Right lung (tissue), 5 donors: Measurements from ENCODE around the gene TSPAN9. TPM values are rescaled to one million over a fixed set of nuclear protein-coding genes. Genes with fewer than 3 reads are reported as not detected.

ENCODE experiments used
- DNase-seq, 2 donors: peaks; one replicate each; pipeline ENCODE4 v3.0.0-alpha.2; 2013
- polyA plus RNA-seq, 5 donors: library from polyadenylated mRNA; unstranded; fragments of 120-200 nt; gene quantifications; one replicate each; pipeline versions ENCODE4 v1.2.1 to v1.2.3, GENCODE V29; 2013; ENCODE audit warnings: inconsistent platforms in 1 of 5, low replicate concordance in 1 of 5; ENCODE audit not compliant: insufficient read length in 5 of 5, insufficient read depth in 1 of 5

Gene TSPAN9
- polyA plus RNA-seq, 5 donors: 81.2 to 102 (median 91.2) TPM

DNA sequence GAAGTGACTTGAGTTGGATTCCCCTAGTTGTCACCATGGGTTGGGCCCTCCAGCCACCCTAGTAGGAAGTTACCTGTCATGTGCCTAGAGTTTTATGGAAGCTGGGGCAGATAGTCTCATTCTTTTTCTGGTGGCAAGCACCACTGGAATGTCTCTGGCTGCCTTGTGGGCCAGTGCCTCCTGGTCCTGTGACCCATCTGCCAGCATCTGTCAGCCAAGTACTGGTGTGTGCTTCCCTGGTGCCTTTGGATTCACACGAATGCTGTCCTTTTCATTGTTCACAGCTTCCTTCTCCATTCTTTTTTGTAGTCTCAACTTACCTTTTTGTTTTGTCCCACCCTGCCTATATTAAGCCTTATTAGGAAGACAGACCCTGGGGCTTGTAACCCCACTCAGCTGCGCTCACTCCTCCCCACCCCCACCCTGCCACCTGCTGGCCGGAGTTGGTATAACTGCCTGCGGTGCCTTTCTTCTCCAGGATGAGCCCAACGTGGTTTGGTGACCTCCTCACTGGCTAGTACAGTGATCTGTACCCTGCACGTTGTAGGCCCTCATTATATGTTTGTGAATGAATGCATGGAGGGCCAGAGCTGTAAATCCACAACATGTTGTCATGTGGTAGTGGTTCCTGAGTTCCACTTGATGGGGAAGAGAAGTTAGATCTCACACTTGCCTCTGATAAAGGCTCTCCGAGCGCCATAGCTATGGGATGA, 125.7 kb downstream of the TSPAN9 start:
- DNase-seq: peak in 1 of 2 donors; percentile 35

DNA sequence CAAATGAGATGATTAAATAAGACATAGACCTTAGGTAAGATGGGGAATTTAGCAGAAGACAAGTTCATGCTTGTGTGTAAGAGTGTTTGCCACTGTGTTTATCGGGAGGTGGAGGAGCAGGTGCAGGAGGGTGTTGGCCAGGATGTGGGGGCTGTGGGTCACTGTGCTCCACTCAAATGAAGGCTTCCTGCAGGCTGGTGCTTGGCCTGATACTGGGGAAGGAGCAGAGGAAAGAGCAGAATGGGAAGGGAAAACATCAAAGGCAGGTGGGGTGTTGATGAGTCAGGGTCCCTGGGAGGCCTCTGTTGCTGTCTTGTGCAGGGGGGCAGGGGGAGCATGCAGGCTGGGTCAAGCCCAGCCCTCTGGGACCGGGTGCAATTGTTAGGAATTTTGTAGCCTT, 126.5 kb downstream of the TSPAN9 start:
- DNase-seq: no peak

DNA sequence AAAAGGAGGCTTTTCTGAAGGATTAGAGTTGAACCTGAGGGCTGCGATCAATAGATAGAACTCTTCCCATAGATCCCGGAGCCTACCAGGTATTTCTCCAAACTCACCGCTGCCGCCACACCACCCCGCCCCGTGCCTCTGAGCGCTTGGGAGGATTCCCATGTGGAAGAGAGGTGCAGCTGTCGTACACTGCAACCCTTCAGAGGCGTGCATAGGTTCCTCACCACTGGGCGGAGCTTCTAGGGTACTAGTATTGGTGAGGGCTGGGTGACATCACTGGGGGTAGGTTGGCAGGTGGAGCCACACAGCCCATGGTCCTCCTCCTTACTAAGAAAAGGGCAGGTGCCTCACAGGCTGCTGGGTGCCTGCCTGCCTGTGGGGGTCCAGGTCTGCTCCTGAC, 127.0 kb downstream of the TSPAN9 start:
- no peak for DNase-seq

DNA sequence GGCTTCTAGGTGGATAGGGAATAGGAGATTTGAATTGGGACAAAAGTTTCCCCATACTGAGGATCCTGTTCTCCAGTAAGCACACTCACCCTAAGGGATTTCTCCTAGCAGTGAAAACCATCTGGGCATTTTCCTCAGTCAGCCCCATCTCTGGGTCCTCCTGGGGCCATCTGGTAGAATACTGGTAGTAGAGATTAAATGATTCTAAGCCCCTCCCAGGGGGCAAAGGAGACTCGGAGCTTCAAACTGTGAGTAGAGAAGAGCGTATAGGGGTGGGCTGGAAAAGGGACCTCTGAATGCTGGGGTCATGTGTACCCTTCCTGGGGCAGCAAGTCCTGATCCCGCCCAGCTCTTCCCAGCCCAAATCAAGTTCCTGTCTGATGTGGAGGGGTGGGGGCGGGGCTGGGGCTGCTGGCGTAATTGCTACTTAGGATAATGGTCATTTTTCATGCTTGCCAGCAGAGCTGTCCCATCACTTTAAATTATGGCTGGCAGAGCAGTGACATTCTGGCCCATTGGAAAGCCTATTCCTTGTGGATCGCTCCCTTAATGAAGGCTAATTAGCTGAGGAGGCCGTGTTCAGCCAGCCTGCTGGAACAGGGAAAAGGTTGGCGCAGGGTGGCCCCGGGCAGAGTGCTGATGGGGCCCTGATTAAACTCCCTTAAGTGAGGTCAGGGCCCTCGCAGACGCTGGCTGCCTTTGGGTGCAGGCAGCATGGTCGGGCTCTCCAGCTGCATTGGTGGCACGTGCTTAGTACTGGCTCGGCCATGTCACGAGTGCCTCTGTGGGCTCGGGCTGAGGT, 127.8 kb downstream of the TSPAN9 start:
- DNase-seq: no peak

DNA sequence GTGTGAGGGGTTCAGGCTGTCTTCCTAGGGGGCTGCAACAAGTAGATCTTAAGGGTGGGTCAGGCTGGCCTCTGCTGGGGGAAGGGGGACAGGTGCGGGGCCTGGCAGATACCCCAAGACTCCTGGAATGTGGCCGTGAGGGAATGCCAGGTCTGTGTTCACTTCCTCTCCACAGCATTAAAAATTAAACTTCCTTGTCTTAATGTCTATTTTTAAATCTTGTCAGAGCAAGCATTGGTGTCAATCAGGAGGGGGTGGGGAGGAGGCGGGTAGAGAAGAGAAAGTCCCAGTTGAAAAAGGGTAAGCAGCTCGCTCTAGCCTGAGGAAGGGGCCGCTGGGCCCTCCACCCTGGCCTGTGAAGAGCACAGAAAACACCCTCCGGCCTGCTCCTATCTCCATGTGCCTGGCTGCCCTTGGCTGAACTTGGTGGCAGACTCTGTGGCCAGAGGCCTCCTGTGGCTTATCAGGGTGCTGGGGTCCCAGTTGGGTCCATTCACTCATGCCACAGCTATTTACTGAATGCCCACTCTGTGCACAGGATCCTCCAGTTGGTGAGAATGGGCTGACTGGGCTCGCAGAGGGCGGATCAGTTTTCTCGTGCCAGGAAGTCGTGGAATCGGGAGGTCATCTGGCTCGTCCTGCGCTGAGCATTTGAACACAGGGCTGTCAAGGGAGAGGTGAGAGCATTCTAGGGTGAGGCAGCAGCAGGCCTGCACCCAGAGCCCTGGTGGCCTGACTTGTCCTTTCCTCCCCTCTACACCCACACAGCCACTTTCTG, 128.8 kb downstream of the TSPAN9 start:
- no peak for DNase-seq

DNA sequence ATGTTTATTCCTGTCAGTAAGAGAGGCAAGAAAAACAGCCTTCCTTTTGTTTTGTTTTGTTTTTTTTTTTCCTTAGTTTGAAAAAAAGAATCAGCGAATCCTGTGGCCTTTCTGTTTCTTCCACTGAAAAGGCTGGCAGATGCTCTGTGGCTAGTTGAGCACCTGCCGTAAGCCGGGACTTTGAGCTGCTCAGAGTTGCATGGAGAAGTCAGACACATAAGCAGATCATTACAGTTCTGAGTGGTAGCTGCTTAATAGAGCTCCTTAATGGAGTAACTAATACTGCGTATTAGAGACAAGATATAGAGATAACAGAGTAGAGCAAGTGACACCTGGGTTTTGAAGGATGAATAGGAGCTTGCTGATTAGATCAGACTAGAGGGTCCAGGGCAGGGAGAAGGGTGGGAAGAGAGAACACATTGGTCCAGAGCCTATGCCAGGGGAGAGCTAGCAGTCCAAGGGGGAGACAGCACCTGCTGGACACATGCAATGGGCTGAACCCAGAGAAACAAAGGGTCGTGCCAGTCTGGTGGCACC, 129.4 kb downstream of the TSPAN9 start:
- DNase-seq: no peak

DNA sequence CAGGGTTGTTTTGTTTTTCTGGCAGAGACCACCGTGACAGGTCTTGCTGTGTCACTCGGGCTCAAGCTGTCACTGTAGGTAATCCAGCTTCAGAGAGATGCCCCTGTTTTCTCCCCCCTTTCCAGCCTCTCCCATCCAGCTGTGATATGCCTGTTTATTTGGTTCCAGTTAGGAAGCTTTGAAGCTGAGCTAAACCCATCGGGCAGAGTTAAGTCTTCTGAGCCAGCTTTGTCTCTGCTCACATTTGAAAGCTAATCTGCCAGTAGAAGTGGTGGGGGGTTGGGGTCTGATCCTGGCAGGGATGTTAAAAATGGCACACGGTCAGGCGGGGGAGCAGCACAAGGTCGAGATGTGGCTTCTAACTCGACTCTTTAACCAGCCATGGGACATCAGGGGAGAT, 130.0 kb downstream of the TSPAN9 start:
- no peak for DNase-seq

DNA sequence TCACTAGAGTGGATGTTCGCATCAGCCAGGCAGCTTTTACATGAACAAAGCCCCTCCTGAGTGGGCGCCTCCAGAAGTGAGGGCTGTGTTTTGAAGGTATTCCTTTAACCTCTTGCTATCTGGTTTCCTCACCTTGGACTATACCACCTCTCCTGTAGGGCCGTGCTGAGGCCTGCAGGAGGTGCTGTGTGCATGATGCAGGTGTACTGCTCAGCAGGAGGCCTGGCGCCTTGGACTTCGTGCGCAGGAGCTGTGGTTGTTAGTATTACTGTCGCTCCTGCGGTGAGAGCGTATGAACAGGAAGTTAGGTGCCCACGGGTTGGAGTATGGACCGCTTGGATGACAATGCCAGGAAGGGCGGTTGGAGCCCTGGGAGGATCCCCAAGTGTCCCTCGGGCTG, 130.7 kb downstream of the TSPAN9 start:
- no peak for DNase-seq

DNA sequence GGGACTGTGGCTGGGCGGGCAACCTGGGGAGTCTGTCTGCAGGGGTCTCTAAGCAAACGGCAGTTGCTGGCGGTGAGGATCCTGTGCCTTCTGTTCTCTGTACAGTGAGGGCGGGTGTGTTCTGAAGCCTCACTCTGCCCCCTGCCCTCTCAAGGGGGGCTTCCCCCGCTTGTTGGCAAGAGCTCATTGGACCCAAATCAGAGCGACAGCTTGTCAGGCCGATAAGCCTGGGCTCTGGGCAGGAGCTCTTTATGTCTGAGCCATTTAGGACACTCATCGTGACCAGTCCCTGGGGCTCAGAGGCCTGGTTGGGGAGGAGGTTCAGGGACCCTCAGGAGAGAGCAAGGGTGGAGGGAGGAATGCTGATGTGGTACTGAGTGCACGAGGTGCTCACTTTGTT, 136.0 kb downstream of the TSPAN9 start:
- DNase-seq: peak; percentile 48 to 49

DNA sequence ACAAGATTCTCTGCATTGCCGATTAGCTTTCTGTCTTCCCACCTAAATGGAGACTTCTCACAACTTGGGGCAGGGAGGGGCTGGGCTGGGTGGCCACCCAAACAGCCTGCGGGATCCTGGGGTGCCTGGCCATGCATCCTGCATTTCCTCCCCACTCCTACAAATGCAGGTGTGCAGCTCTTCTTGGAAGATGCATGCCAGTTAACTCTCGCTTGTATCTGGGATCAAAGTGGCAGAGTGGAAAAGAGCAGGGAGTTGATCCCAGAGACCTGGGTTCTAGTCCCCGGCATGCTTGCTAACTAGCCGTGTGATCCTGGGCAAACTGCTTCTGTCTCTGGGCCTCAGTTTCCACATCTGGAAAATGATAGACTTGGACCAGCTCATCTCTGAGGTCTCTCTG, 136.6 kb downstream of the TSPAN9 start:
- DNase-seq: no peak

DNA sequence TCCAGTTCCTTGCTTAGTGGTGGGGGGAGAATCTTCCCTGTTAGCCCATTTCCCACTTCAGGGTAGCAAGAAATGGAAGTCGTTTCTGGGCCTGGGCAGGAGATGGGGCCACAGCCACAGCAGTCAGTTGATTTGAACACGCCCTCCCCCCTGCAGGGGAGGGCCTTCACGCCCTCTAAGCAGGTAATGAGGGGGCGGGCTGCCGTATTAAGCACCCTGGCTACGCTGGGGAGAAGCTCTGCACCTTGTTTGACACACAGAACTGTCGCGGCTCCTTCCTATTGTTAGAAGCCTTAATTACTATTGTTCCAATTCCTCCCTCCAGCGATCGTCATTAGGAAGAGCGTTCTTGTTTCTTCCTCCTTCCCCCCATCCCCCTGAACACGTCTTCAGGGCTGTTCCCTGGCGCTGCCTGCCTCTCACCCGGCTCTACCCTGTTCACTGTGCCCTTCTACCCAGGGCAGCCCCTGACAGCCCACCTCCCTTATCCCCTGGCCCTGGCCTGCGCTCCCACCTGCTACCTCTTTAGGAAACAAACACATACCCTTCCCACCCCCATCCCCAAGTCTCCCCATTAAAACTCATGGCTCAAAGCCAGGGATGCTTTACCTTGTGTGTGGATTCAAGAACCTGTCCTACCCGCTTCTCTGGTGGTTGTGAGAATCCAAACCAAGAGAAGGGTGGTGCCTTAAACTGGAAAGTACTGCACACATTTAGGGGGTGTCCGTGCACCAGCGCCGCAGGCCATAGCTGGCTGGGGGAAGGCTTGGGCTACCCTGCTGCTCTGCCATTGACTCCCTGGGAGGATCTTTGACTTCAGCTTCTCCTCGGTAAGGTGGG, 137.6 kb downstream of the TSPAN9 start:
- DNase-seq: no peak

DNA sequence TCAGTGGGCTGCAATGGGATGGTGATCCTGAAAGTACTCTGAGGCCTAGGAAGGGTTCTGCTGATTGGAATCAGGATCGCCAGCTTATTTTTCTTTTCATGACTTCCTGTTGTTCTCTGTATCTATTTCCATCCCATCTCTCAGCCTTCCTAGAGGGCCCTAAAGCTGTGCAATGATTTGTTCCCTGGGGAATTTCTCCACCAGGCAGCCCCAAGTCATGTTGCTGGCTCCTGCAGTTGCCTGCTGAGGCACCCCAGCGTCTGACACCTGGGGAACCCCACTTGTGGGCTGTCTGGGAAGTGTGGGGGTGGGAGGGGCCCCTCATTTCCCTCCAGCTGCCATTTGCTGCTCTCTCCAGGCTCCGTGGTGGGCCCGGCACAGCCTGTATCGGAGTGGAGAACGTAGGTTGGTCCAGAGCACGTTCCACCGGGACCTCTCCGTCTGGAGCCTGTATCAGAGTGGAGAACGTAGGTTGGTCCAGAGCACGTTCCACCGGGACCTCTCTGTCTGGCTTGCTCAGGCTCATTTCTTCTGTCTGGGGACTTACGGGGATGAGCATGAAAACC, 138.3 kb downstream of the TSPAN9 start:
- DNase-seq: no peak

DNA sequence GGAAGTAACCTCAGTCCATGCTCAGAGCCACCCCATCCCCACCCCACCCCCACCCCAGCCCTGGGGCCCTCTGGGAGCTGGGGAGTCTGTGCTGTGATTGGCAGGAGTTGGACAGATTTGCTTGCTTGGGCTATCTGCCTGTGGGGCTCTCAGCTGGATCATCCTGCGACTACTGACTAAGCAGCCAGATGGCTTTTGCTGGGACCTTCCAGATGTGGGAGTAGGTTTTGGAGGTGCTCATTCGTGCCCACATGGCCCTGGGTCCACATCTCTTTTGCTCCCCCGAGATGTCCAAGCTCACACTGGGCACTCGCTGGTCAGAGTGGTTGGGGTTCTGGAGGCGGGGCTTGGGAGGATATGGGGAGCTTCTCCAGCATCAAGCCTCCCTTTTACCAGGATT, 138.9 kb downstream of the TSPAN9 start:
- DNase-seq: no peak

DNA sequence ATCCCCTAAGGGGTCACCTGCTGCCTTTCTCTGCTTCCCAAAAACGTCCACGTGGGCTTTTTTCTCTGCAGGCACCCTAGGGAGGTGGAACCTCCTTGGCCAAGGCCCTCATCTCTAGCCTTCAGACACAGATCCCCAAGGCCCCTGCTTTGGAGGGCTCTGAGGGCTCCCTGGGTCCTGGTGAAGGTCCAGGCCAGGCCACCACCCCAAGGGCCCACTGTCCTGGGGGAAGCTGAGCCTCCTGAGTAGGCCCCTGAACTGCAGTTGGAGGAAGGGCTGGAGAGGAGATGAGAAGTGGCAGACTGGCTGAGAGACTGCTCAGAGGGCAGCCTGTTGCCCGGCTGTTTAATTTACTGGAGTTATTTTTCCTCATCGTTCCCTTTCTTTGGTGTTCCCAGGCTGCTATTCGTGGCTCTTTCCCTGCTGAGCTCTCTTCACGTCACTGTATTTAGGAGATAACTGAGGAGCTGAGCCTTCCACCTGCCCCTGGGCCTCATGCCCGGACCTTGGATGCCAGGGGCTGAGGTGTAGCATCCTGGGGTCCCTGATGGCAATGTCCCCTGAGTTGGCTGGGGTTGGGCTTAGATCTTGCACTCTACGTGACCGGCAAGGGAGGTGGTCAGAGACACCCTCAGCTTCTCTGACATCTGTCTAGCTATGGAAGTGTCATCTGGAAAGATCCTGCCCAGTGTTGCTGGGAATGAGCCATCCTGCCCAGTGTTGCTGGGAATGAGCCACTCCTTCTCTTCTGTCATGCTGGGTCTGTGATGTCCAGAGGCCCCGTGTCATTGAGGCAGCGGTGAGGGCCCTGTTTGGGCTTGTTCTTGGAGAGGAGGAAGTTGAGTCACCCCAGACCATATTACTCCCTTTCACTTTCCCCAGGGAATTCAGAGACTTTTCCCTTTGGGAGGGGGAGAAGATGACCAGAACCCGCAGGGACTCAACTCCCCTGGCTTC, 139.8 kb downstream of the TSPAN9 start:
- DNase-seq: no peak

DNA sequence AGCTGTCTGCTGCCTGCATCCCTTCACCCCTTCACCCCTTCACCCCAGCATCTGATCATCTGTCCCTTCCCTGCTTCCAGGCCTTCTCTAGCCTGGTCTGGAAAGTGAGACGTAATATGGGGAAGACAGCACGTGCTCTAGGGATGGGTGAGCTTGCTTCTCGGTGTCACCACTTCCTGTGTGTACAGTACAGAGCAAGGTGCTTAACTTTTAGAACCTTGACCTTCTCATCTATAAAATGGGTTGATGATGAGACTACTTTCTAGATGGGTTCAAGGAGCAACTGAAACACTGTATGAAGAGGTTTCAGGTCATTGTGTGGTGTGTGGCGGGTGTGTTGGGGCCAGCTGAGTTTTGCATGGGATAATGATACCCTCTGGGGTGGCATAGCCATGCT, 140.5 kb downstream of the TSPAN9 start:
- DNase-seq: no peak

DNA sequence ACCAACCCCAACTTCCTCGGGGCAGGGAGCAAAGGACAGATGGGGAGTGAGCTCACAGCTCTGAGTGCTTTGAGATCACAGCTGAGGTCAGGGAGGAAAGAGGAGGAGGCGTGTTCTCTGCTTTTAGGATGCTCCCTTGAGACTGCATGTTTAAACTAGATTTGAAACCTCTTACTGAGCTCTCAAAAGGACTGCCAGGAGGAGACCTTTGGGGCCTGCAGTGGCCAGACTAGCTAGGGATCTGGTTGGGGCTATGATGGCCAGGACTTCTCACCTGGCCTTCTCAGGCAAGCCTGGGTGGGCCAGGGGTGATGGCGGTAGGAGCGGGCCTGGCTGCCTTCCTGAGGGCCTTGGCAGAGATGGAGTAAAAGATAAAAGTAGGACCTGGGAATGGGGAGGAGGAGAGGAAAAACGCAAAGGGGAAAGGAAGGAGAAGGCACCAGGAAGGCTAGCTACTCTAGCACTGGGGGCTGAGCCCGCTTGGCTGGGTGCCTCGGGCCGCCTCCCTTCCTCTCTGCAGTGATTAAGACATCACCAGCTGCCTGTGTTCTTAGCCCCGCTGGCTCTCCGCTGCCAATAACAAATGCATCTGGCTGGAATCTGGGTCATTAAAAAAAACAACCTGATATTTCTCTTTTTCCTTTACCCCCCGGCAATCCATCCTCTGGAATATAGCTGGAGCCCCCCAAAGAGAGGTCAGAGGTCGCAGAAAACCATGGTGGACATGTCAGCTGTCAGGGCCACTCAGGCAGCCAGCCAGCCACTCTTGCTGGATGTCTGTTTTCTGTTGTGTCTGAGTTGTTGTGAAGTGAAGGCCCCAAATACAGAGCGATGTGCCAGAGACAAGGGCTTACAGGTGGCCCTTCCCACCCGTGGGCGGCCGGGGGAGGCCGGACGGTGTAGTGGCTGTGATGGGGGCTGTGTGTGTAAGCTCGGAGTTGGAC, 141.3 kb downstream of the TSPAN9 start:
- DNase-seq: peak; percentile 64 to 76

DNA sequence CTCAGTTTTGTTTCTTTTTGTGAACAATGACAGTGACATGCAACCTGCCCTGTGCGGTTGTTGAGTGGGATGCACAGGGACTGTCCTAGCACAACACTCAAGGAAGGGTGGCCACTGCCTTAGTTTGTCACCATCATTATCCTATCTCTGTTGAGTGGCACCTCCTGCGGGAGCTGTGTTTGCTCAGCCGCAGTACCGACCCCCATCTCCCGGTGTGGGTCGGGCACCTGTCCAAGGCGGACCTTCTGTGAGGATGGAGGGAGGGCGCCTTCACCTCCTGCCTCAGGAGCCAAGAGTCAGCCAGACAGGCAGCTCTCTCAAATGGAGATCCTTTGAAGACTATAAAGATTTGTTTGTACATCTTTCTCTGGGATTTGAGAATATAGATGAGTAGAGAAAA, 142.1 kb downstream of the TSPAN9 start:
- DNase-seq: no peak
